Body of pancreas (tissue), 4 donors: ENCODE results near the gene HMCN1. TPM values are rescaled to one million over a fixed set of nuclear protein-coding genes. Genes with fewer than 3 reads are reported as not detected.

Experiments
- ATAC-seq: fragments of 150-250 bp; one replicate; pipeline ENCODE4 v1.9.1; 2016
- DNase-seq, 4 donors: peaks; one replicate each; pipeline ENCODE4 v3.0.0-alpha.2; 2019
- H3K27ac ChIP-seq, 4 donors: fragments of 200-600 bp; sonication (generic); 1 replicate in 3 of 4; 2 replicates in 1 of 4; pipeline versions ENCODE4 v1.5.1 to v1.6.1; 2016 to 2019; ENCODE audit warnings: mild to moderate bottlenecking in 1 of 4, mixed read lengths in 1 of 4, moderate library complexity in 1 of 4
- H3K27me3 ChIP-seq, 2 donors: fragments of 200-600 bp; sonication (generic); one replicate each; pipeline ENCODE4 v1.6.0; 2016; ENCODE audit warnings: mild to moderate bottlenecking in 1 of 2
- H3K36me3 ChIP-seq, 2 donors: fragments of 200-600 bp; sonication (generic); replicated peaks in 1 of 2; 2 replicates each; pipeline ENCODE4 v1.5.1; 2016; ENCODE audit warnings: low read depth in 2 of 2; ENCODE audit not compliant: insufficient read depth in 1 of 2
- H3K4me1 ChIP-seq: fragments of 200-600 bp; sonication (generic); one replicate; pipeline ENCODE4 v1.6.0; 2016
- H3K4me3 ChIP-seq, 2 donors: fragments of 200-600 bp; sonication (generic); 1 replicate in 1 of 2; 2 replicates in 1 of 2; pipeline ENCODE4 v1.5.1; 2016 to 2019
- H3K9me3 ChIP-seq, 3 donors: fragments of 200-600 bp; sonication (generic); 1 replicate in 2 of 3; 2 replicates in 1 of 3; pipeline ENCODE4 v1.5.1; 2016
- POLR2A ChIP-seq, 3 donors: fragments of 450-650 bp; IDR thresholded peaks; one replicate each; pipeline ENCODE4 v1.6.1; 2016; ENCODE audit warnings: antibody characterized with exemption in 3 of 3, mild to moderate bottlenecking in 2 of 3
- WGBS, 2 donors: methylation state at CpG; one replicate each; pipeline ENCODE4 v1.1.5; 2017; 5-methylcytosine and 5-hydroxymethylcytosine counted together
- intact Hi-C: fragments of 100-400 bp; cut with DNase I; formaldehyde crosslinking; loops from one replicate; pipeline ENCODE4 v1.15.1; 2023
- total RNA-seq, 2 donors: library from RNA; depleted of rRNA; stranded (reverse); fragments of >200 nt; gene quantifications; one replicate each; pipeline ENCODE4 v1.1.0, GENCODE V29; 2016
- TF ChIP-seq, protein P1 (sequence below), 7 experiments: fragments of 450-650 bp in 4 of 7; fragments of 200-600 bp in 3 of 7; sonication (generic) in 3 of 7; IDR thresholded peaks; one replicate each; pipeline ENCODE4 v1.5.1; 2016 to 2019; ENCODE audit warnings: antibody characterized with exemption in 7 of 7

Gene HMCN1
- total RNA-seq, 2 donors from 2014 or later = 2.1 to 2.3 TPM

DNA sequence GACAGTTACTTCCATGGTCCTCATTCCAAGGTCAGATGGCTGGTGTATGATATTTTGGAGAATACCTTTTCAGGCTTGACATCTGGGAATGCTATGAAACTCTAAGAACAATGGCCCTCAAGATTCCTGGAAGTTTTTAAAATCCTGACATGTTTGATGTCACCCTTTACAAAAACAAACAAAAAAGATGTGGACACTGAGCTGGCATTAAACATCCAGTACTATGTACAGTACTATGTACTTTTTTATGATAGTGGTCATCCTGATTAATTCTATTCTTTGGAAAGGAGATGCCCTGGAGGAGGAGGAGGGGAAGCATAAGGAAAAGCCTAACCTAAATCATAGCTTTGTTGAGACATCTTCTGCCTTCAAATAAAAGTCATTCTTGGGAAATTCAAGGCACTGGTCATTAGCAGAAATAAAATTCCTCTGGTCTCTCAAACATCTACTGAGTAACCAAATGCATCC, 235.4 kb downstream of the HMCN1 start:
- H3K27me3 ChIP-seq = no peaks in the 10 kb centered on the region
- H3K4me3 ChIP-seq = no peak overlapping the region
- H3K9me3 ChIP-seq = no peaks in the 10 kb centered on the region
- no peaks in the 10 kb centered on the region for H3K36me3 ChIP-seq
- DNase-seq (no peak), ATAC-seq (no peak)
- intact Hi-C loops = no loop called here
- TF ChIP-seq, protein P1, sequence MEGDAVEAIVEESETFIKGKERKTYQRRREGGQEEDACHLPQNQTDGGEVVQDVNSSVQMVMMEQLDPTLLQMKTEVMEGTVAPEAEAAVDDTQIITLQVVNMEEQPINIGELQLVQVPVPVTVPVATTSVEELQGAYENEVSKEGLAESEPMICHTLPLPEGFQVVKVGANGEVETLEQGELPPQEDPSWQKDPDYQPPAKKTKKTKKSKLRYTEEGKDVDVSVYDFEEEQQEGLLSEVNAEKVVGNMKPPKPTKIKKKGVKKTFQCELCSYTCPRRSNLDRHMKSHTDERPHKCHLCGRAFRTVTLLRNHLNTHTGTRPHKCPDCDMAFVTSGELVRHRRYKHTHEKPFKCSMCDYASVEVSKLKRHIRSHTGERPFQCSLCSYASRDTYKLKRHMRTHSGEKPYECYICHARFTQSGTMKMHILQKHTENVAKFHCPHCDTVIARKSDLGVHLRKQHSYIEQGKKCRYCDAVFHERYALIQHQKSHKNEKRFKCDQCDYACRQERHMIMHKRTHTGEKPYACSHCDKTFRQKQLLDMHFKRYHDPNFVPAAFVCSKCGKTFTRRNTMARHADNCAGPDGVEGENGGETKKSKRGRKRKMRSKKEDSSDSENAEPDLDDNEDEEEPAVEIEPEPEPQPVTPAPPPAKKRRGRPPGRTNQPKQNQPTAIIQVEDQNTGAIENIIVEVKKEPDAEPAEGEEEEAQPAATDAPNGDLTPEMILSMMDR (IDR thresholded peaks at IDR 0.05) = no peak
- no peak for TF ChIP-seq POLR2A (IDR thresholded peaks at IDR 0.05)
- no peaks in the 10 kb centered on the region for H3K4me1 ChIP-seq
- no peak overlapping the region for H3K27ac ChIP-seq

DNA sequence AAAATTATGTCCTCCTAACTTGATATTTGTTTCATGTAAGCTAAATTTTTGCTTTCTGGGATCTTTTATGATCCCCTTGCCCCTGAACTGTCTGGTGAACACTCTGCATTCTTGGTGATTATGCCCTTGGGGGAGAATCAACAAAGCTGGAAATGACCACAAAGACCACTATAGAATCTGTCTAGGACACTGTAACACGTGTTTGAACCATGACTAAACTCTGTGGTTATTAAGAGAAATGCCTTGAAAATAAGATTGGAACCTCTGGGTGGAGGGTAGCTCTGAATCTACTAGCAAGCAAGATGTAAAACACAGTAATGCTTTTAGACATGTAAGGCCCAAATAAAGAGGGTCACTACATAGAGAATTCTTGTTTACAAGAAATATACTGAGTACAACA, 237.5 kb downstream of the HMCN1 start:
- Histone ChIP-seq H3K4me1 (no peaks in the 10 kb centered on the region), H3K27me3 (no peaks in the 10 kb centered on the region), H3K4me3 (no peak overlapping the region), H3K27ac (no peak overlapping the region), H3K9me3 (no peaks in the 10 kb centered on the region), H3K36me3 (no peaks in the 10 kb centered on the region)
- no peak for TF ChIP-seq POLR2A (IDR thresholded peaks at IDR 0.05)
- TF ChIP-seq, protein P1 (IDR thresholded peaks at IDR 0.05) = no peak
- ATAC-seq = no peak
- 27 to 40% methylated on average over 1 of the region's 1 CpG for whole genome bisulfite sequencing, 2 donors
- DNase-seq = no peak
- intact Hi-C loops = no loop called here

DNA sequence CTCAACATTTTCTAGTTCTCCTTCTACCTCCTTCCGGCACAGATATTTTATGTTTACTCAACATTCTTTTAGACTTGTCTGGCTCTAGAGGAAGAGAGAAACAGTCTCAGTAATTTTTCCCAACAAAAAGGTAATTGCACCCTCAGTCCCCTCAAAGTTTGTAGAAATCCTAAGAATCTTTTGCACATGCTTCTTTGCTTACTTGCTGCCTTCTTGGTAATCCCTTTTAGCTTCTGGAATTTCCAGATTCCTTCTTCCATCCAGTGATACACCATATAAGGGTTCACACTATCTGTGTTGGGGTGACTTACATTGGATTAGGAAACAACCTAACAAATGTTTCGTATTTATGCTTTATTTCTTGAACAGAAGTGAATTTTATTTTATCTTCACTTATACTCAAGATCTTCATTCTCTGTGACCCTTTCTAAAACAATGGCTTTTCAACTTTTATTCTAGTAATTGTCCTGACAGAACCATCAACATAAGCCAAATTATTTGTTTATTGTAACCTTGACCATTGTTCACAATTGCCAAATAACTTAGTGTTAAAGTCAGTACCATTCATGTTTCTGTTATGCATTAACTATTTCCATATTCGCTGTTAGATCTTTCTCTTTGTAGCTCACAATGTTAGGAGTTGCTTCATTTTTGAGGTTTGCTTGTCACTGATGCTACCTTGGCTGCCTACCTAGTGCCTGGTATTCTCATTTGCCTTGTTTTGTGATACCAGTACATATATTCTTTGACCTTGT, 238.1 kb downstream of the HMCN1 start:
- 62 to 71% methylated on average over 3 of the region's 3 CpGs for WGBS, 2 donors
- H3K36me3 ChIP-seq = no peaks in the 10 kb centered on the region
- no peaks in the 10 kb centered on the region for H3K27me3 ChIP-seq
- no peak for ATAC-seq
- no peak overlapping the region for H3K27ac ChIP-seq
- TF ChIP-seq, protein P1 (IDR thresholded peaks at IDR 0.05) = no peak
- TF ChIP-seq POLR2A (IDR thresholded peaks at IDR 0.05) = no peak
- no peak for DNase-seq
- no peaks in the 10 kb centered on the region for H3K4me1 ChIP-seq
- H3K4me3 ChIP-seq = no peak overlapping the region
- intact Hi-C loops = no loop called here
- H3K9me3 ChIP-seq = no peaks in the 10 kb centered on the region

DNA sequence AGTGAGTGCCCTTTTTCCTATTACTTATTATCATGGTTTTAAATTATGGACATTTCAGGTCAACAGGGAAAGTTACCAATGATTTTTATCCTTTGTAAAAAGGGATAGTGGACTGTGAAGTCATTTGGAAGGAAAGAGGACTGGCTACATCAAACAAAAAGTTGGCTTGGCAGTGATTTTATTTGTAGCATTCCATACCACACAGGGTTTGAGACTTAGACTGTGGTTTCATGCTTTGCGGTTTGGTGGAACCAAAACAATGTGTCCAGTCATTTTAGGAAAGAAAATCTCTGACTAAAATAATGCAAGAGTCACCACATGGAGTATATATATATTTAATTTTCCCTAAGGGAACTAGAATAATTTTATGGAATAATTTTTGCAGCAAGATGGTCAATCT, 239.5 kb downstream of the HMCN1 start:
- no peak overlapping the region for H3K4me3 ChIP-seq
- no peak for ATAC-seq
- no peaks in the 10 kb centered on the region for H3K9me3 ChIP-seq
- no peak overlapping the region for H3K27ac ChIP-seq
- no peaks in the 10 kb centered on the region for H3K36me3 ChIP-seq
- no peaks in the 10 kb centered on the region for H3K4me1 ChIP-seq
- DNase-seq = no peak
- intact Hi-C loops = no loop called here
- 80 to 82% methylated on average over 1 of the region's 1 CpG for WGBS, 2 donors
- TF ChIP-seq, protein P1 (IDR thresholded peaks at IDR 0.05) = no peak
- no peak for TF ChIP-seq POLR2A (IDR thresholded peaks at IDR 0.05)
- H3K27me3 ChIP-seq = no peaks in the 10 kb centered on the region
